IMR-90 (cell line): ENCODE results near the gene GARS1. TPM values are rescaled to one million over a fixed set of nuclear protein-coding genes. Genes with fewer than 3 reads are reported as not detected.

ENCODE experiments used
- ATAC-seq: fragments of 200-7000 bp; cut with Tn5 transposase; 2 replicates; pipeline ENCODE4 v1.9.1; 2020; ENCODE audit warnings: low read depth, mild to moderate bottlenecking, moderate library complexity
- BruUV-seq: library from RNA; stranded (reverse); fragments of 400-500 nt; replicated peaks from 2 replicates; lab custom pipeline; 2021; lab: Mats Ljungman, UMichigan
- CTCF ChIA-PET: fragments of 300-600 bp; formaldehyde crosslinking; extraction: SDS; loops from one replicate; lab custom pipeline; 2021; ENCODE audit warnings: antibody characterized with exemption; lab: Yijun Ruan, JAX
- POLR2A ChIA-PET: fragments of 300-600 bp; sonication (Branson Sonifier 250); formaldehyde crosslinking; loops from one replicate; lab custom pipeline; 2022; ENCODE audit warnings: antibody characterized with exemption; ENCODE audit not compliant: unreplicated experiment; lab: Charles Lee
- DNase-seq: peaks from one replicate; pipeline ENCODE4 v3.0.0; 2013
- H2AFZ ChIP-seq: replicated peaks from 2 replicates; pipeline ENCODE3; 2013; ENCODE audit warnings: low read length, mild to moderate bottlenecking; ENCODE audit not compliant: poor library complexity
- H2AK5ac ChIP-seq: 2 replicates; pipeline ENCODE4 v1.6.1; 2013; ENCODE audit warnings: low read depth, low read length, inconsistent platforms
- H2AK9ac ChIP-seq: replicated peaks from 2 replicates; pipeline ENCODE3; 2013; ENCODE audit warnings: mild to moderate bottlenecking, low read depth, low read length, moderate library complexity; ENCODE audit not compliant: poor library complexity
- H2BK120ac ChIP-seq: 2 replicates; pipeline ENCODE4 v1.6.1; 2013; ENCODE audit warnings: low read depth, low read length, inconsistent platforms
- H2BK15ac ChIP-seq: 3 replicates; pipeline ENCODE4 v1.6.1; 2013; ENCODE audit warnings: low read depth, low read length, inconsistent platforms
- H2BK20ac ChIP-seq: 2 replicates; pipeline ENCODE4 v1.6.1; 2013; ENCODE audit warnings: low read depth, mild to moderate bottlenecking, inconsistent platforms, low read length, moderate library complexity
- H2BK5ac ChIP-seq: 2 replicates; pipeline ENCODE4 v1.6.1; 2013; ENCODE audit warnings: mild to moderate bottlenecking, low read depth, low read length, inconsistent platforms; ENCODE audit not compliant: poor library complexity, severe bottlenecking
- H3K14ac ChIP-seq: replicated peaks from 2 replicates; pipeline ENCODE4 v1.6.1; 2013; ENCODE audit warnings: low read depth, low read length, inconsistent platforms
- H3K18ac ChIP-seq: 2 replicates; pipeline ENCODE4 v1.6.1; 2013; ENCODE audit warnings: low read depth, low read length, control low read depth
- H3K23ac ChIP-seq: 2 replicates; pipeline ENCODE4 v1.6.1; 2013; ENCODE audit warnings: low read depth, low read length, inconsistent platforms
- H3K27ac ChIP-seq: 2 replicates; pipeline ENCODE4 v1.5.1; 2013; ENCODE audit warnings: mild to moderate bottlenecking, control low read depth, low read length; ENCODE audit not compliant: insufficient read depth
- H3K27me3 ChIP-seq: 2 replicates; pipeline ENCODE4 v1.6.1; 2013; ENCODE audit warnings: low read length; ENCODE audit not compliant: control insufficient read depth, insufficient read depth
- H3K36me3 ChIP-seq: 2 replicates; pipeline ENCODE4 v1.6.1; 2013; ENCODE audit warnings: low read length, mixed read lengths; ENCODE audit not compliant: control insufficient read depth, insufficient read depth
- H3K4ac ChIP-seq: 2 replicates; pipeline ENCODE4 v1.6.1; 2013; ENCODE audit warnings: low read depth, low read length, inconsistent platforms
- H3K4me1 ChIP-seq: 2 replicates; pipeline ENCODE4 v1.6.1; 2013; ENCODE audit warnings: low read length, mixed read lengths; ENCODE audit not compliant: control insufficient read depth, insufficient read depth
- H3K4me2 ChIP-seq: 2 replicates; pipeline ENCODE4 v1.6.1; 2013; ENCODE audit warnings: low read depth, mild to moderate bottlenecking, control low read depth, low read length, moderate library complexity
- H3K4me3 ChIP-seq: 2 replicates; pipeline ENCODE4 v1.5.1; 2013; ENCODE audit warnings: low read depth, mild to moderate bottlenecking, control low read depth, low read length, moderate library complexity; ENCODE audit not compliant: insufficient read depth
- H3K56ac ChIP-seq: 2 replicates; pipeline ENCODE4 v1.6.1; 2013; ENCODE audit warnings: low read length, inconsistent platforms; ENCODE audit not compliant: insufficient read depth; ENCODE audit errors: extremely low read depth
- H3K79me1 ChIP-seq, 2 experiments: 2 replicates each; pipeline ENCODE4 v1.6.1; 2013; ENCODE audit warnings: low read length in 2 of 2, inconsistent platforms in 1 of 2, low read depth in 1 of 2
- H3K9ac ChIP-seq: 2 replicates; pipeline ENCODE4 v1.6.1; 2013; ENCODE audit warnings: low read depth, low read length, control low read depth
- H3K9me1 ChIP-seq: 2 replicates; pipeline ENCODE4 v1.6.1; 2013; ENCODE audit warnings: low read length, inconsistent platforms; ENCODE audit not compliant: insufficient read depth
- H3K9me3 ChIP-seq: 2 replicates; pipeline ENCODE4 v1.6.1; 2013; ENCODE audit warnings: low read length; ENCODE audit not compliant: control insufficient read depth, insufficient read depth
- H4K20me1 ChIP-seq: 2 replicates; pipeline ENCODE4 v1.6.1; 2013; ENCODE audit warnings: low read length, inconsistent platforms; ENCODE audit not compliant: insufficient read depth
- H4K5ac ChIP-seq: 2 replicates; pipeline ENCODE4 v1.6.1; 2013; ENCODE audit warnings: mild to moderate bottlenecking, low read depth, low read length, control low read depth
- H4K8ac ChIP-seq, 2 experiments: 2 replicates each; pipeline ENCODE4 v1.6.1; 2013; ENCODE audit warnings: low read depth in 2 of 2, low read length in 2 of 2, control low read depth in 1 of 2, inconsistent platforms in 1 of 2
- H4K91ac ChIP-seq: 2 replicates; pipeline ENCODE4 v1.6.1; 2013; ENCODE audit warnings: low read depth, low read length, inconsistent platforms; ENCODE audit not compliant: insufficient read depth
- BHLHE40 ChIP-seq: fragments of 150-350 bp; IDR thresholded peaks from 2 replicates; pipeline ENCODE4 v1.6.1; 2016; ENCODE audit warnings: mild to moderate bottlenecking, low read depth, low read length
- CEBPB ChIP-seq: IDR thresholded peaks from 2 replicates; pipeline ENCODE4 v1.6.1; 2012; ENCODE audit warnings: low read depth, low read length, improper control_type of control experiment
- CHD1 ChIP-seq: IDR thresholded peaks from 2 replicates; pipeline ENCODE4 v1.6.1; 2012; ENCODE audit warnings: low read depth, low read length, improper control_type of control experiment
- CTCF ChIP-seq: conservative IDR thresholded peaks from 2 replicates; pipeline ENCODE4 v1.5.1; 2012; ENCODE audit warnings: mild to moderate bottlenecking, low read depth, low read length, improper control_type of control experiment
- MAFK ChIP-seq: IDR thresholded peaks from 2 replicates; pipeline ENCODE4 v1.6.1; 2012; ENCODE audit warnings: low read depth, low read length, improper control_type of control experiment
- MAZ ChIP-seq: IDR thresholded peaks from 2 replicates; pipeline ENCODE4 v1.6.1; 2012; ENCODE audit warnings: low read depth, mild to moderate bottlenecking, low read length, improper control_type of control experiment, moderate library complexity, borderline replicate concordance
- MXI1 ChIP-seq: IDR thresholded peaks from 2 replicates; pipeline ENCODE4 v1.6.1; 2012; ENCODE audit warnings: low read depth, mild to moderate bottlenecking, low read length, moderate library complexity, borderline replicate concordance
- NFE2L2 ChIP-seq: fragments of 150-350 bp; IDR thresholded peaks from 2 replicates; pipeline ENCODE4 v1.6.1; 2016; ENCODE audit warnings: low read depth, mild to moderate bottlenecking, low read length
- POLR2A ChIP-seq: IDR thresholded peaks from 2 replicates; pipeline ENCODE4 v1.6.1; 2012; ENCODE audit warnings: mild to moderate bottlenecking, low read depth, low read length
- RAD21 ChIP-seq: IDR thresholded peaks from 2 replicates; pipeline ENCODE4 v1.6.1; 2012; ENCODE audit warnings: low read length, improper control_type of control experiment
- RCOR1 ChIP-seq: IDR thresholded peaks from 2 replicates; pipeline ENCODE4 v1.6.1; 2012; ENCODE audit warnings: mild to moderate bottlenecking, low read length, improper control_type of control experiment; ENCODE audit not compliant: insufficient replicate concordance
- RFX5 ChIP-seq: IDR thresholded peaks from 2 replicates; pipeline ENCODE4 v1.8.0; 2012; ENCODE audit warnings: low read depth, mild to moderate bottlenecking, low read length, moderate library complexity
- SMC3 ChIP-seq: fragments of 150-350 bp; IDR thresholded peaks from 2 replicates; pipeline ENCODE4 v1.6.1; 2016; ENCODE audit warnings: low read depth, mild to moderate bottlenecking, antibody characterized with exemption, low read length, moderate library complexity
- WGBS, 2 experiments: methylation state at CpG; one replicate each; pipeline versions ENCODE4 v1.1.5 to v1.1.7; 2013; ENCODE audit warnings: missing lambda C conversion rate in 2 of 2; ENCODE audit not compliant: insufficient read length in 1 of 2; ENCODE audit errors: extremely low coverage in 2 of 2; 5-methylcytosine and 5-hydroxymethylcytosine counted together
- dilution Hi-C: fragments of 300-500 bp; cut with HindIII; formaldehyde crosslinking; loops from one replicate; pipeline ENCODE4 v1.14.3; 2018; ENCODE audit warnings: low sequenced_read_pairs; ENCODE audit not compliant: unreplicated experiment
- in situ Hi-C: fragments of 300-500 bp; cut with MboI; formaldehyde crosslinking; loops from 3 replicates; pipeline ENCODE4 v1.14.3; 2019; ENCODE audit warnings: low sequenced_read_pairs, inconsistent platforms, mixed read lengths
- intact Hi-C: fragments of 100-400 bp; cut with micrococcal nuclease; formaldehyde crosslinking; loops from 2 replicates; pipeline ENCODE4 v1.10.0; 2022
- polyA plus RNA-seq, 3 experiments: library from polyadenylated mRNA; depleted of rRNA; stranded (reverse); fragments of >200 nt; gene quantifications; 2 replicates each; pipeline ENCODE4 v1.2.3, GENCODE V29; 2012; ENCODE audit warnings: low replicate concordance in 1 of 3
- total RNA-seq: library from RNA; depleted of rRNA; stranded (reverse); fragments of >200 nt; gene quantifications from 2 replicates; pipeline ENCODE4 v1.2.3, GENCODE V29; 2012
- TF ChIP-seq, protein P1 (sequence below): fragments of 150-350 bp; IDR thresholded peaks from 2 replicates; pipeline ENCODE4 v1.6.1; 2017; ENCODE audit warnings: mild to moderate bottlenecking, antibody characterized with exemption, low read length, low read depth

Gene GARS1
- total and polyA plus RNA-seq, 2 of the 4 experiments (the other 2 are of a cell fraction), result 105 to 551 TPM

- no peaks in the 10 kb centered on the region; the same call in 1 of the 2 replicates for H3K4me1 ChIP-seq
- intact Hi-C loops, result no loop called here
- H3K4ac ChIP-seq, result no peak overlapping the region
- H3K4me2 ChIP-seq, result no peak overlapping the region
- no peak overlapping the region for H2AK9ac ChIP-seq
- no peak overlapping the region for H2BK15ac ChIP-seq
- no peaks in the 10 kb centered on the region for H3K36me3 ChIP-seq
- TF ChIP-seq CHD1 (no peak), CEBPB (no peak), POLR2A (no peak), RCOR1 (no peak), MAZ (no peak), BHLHE40 (no peak), SMC3 (no peak), RFX5 (no peak), MXI1 (no peak), MAFK (no peak), NFE2L2 (no peak), RAD21 (no peak), CTCF (no peak)
- TF ChIP-seq, protein P1, sequence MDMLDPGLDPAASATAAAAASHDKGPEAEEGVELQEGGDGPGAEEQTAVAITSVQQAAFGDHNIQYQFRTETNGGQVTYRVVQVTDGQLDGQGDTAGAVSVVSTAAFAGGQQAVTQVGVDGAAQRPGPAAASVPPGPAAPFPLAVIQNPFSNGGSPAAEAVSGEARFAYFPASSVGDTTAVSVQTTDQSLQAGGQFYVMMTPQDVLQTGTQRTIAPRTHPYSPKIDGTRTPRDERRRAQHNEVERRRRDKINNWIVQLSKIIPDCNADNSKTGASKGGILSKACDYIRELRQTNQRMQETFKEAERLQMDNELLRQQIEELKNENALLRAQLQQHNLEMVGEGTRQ, result no peak
- WGBS, 2 experiments, result 33% methylated on average over 1 of the region's 5 CpGs; no CpG with 5 or more reads in 1 of the 2 experiments
- H2AK5ac ChIP-seq, result no peak overlapping the region
- no peak overlapping the region for H2BK5ac ChIP-seq
- POLR2A ChIA-PET, result no interaction called here
- no peak overlapping the region for H3K23ac ChIP-seq
- no TSS peak for BruUV-seq
- H3K27ac ChIP-seq, result no peak overlapping the region
- H4K91ac ChIP-seq, result no peak overlapping the region
- no peak overlapping the region for H4K5ac ChIP-seq
- ATAC-seq, result no peak
- CTCF ChIA-PET, result interaction anchor here (2.3 kb wide), 1 partner anchor 18 kb away, joined by 8 read pairs; no protein-coding TSS in a partner anchor
- H3K9me3 ChIP-seq, result no peaks in the 10 kb centered on the region
- H3K27me3 ChIP-seq, result no peaks in the 10 kb centered on the region
- no peak overlapping the region for H3K9ac ChIP-seq
- H3K18ac ChIP-seq, result no peak overlapping the region
- no peaks in the 10 kb centered on the region for H3K79me1 ChIP-seq
- no peak overlapping the region for H2BK120ac ChIP-seq
- H4K8ac ChIP-seq, result no peak overlapping the region
- H4K20me1 ChIP-seq, result no peaks in the 10 kb centered on the region
- H3K4me3 ChIP-seq, result no peak overlapping the region
- no peak overlapping the region for H2AFZ ChIP-seq
- H2BK20ac ChIP-seq, result no peak overlapping the region
- no peaks in the 10 kb centered on the region for H3K9me1 ChIP-seq
- H3K56ac ChIP-seq, result no peak overlapping the region
- no peak overlapping the region for H3K14ac ChIP-seq
- in situ Hi-C loops, result no loop called here
- no peak for DNase-seq
- dilution Hi-C loops, result no loop called here
Observed at GRCh38 chr7:30545791-30546555, 48.7 kb upstream of the GARS1 start.
